GM12874 (cell line): ENCODE measurements around the gene DNAH1.

Source experiments
- CTCF ChIP-seq: IDR thresholded peaks from 2 replicates; pipeline ENCODE4 v1.5.1; 2011; ENCODE audit warnings: low read depth, mild to moderate bottlenecking, control low read depth, low read length, moderate library complexity; ENCODE audit not compliant: insufficient read depth

Gene DNAH1

GRCh38 chr3:52313188-52313773, 2.8 kb upstream of the DNAH1 start:
- no peak for TF ChIP-seq CTCF

GRCh38 chr3:52313774-52314188, 2.3 kb upstream of the DNAH1 start:
- TF ChIP-seq CTCF, result no peak

- TF ChIP-seq CTCF, result no peak
Observed at GRCh38 chr3:52314489-52314888, 1.6 kb upstream of the DNAH1 start.

- TF ChIP-seq CTCF, result no peak
Observed at GRCh38 chr3:52315006-52315405, 1.1 kb upstream of the DNAH1 start.

GRCh38 chr3:52317208-52318000, 1.3 kb downstream of the DNAH1 start:
- no peak for TF ChIP-seq CTCF

- TF ChIP-seq CTCF, result no peak
Observed at GRCh38 chr3:52318186-52318816, 2.2 kb downstream of the DNAH1 start.

GRCh38 chr3:52319921-52320595, 3.9 kb downstream of the DNAH1 start:
- TF ChIP-seq CTCF, result no peak
